ENCODE data around the gene KLHL3. TPM values are rescaled to one million over a fixed set of nuclear protein-coding genes. Genes with fewer than 3 reads are reported as not detected.

KLHL3 gene
- total RNA-seq, 1 donor from 2014 or later, result 8.9 TPM

DNA sequence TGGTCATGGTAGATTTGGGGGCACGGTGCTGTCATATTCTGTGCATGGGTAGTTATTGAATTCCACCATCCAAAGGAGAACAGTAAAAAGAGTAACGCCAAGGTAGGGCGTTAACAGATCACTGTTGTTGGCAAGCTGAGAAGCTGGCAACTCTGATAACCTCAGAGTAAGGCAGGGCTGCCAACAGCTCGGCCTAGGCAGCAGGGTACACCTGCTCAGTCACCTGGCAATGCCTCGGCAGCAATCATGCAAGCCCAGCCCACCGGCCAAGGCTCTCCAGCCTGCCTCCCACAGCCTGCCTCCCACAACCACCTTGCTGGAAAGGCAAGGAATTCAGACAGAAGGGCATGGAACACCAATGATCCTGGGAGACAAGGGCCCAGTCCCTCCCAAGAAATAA is 63.9 kb downstream of the KLHL3 start:
- peaks cover 16% of the 10 kb centered on the region for H3K36me3 Mint-ChIP-seq (ENCODE audit: low read depth, unreplicated experiment)
- Histone ChIP-seq H3K4me2 (ENCODE audit: low read length) (no peak overlapping the region), H4K20me1 (ENCODE audit: insufficient read depth, low read length) (no peaks in the 10 kb centered on the region), H3K36me3 (ENCODE audit: insufficient read depth, low read length) (no peaks in the 10 kb centered on the region), H3K27ac (ENCODE audit: low read depth, low read length) (no peak overlapping the region), H3K4me1 (ENCODE audit: insufficient read depth, low read length) (no peaks in the 10 kb centered on the region), H3K9me3 (ENCODE audit: insufficient read depth, low read depth, low read length) (no peaks in the 10 kb centered on the region), H3K27me3 (ENCODE audit: insufficient read depth, low read length) (no peaks in the 10 kb centered on the region), H2AFZ (ENCODE audit: low read depth, low read length) (no peak overlapping the region), H3K79me2 (ENCODE audit: insufficient read depth, low read length) (no peaks in the 10 kb centered on the region), H3K9ac (ENCODE audit: low read length) (no peak overlapping the region), H3K4me3 (ENCODE audit: insufficient read depth, low read depth, low read length) (no peak overlapping the region)
- DNase-seq (ENCODE audit: low read depth) (no peak), FAIRE-seq (no peak)
- peaks cover 3% of the 10 kb centered on the region for H3K9me3 Mint-ChIP-seq (ENCODE audit: unreplicated experiment)
- no peak overlapping the region for H3K27ac Mint-ChIP-seq (ENCODE audit: unreplicated experiment)
- no peak for TF ChIP-seq EZH2 (IDR thresholded peaks at IDR 0.05; ENCODE audit: insufficient read depth, low read length)
- TF ChIP-seq, protein P1, sequence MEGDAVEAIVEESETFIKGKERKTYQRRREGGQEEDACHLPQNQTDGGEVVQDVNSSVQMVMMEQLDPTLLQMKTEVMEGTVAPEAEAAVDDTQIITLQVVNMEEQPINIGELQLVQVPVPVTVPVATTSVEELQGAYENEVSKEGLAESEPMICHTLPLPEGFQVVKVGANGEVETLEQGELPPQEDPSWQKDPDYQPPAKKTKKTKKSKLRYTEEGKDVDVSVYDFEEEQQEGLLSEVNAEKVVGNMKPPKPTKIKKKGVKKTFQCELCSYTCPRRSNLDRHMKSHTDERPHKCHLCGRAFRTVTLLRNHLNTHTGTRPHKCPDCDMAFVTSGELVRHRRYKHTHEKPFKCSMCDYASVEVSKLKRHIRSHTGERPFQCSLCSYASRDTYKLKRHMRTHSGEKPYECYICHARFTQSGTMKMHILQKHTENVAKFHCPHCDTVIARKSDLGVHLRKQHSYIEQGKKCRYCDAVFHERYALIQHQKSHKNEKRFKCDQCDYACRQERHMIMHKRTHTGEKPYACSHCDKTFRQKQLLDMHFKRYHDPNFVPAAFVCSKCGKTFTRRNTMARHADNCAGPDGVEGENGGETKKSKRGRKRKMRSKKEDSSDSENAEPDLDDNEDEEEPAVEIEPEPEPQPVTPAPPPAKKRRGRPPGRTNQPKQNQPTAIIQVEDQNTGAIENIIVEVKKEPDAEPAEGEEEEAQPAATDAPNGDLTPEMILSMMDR (IDR thresholded peaks at IDR 0.05; ENCODE audit: insufficient read depth, low read depth, low read length), result no peak
- peaks cover 8% of the 10 kb centered on the region for H3K4me1 Mint-ChIP-seq (ENCODE audit: low read depth, unreplicated experiment)
- no peaks in the 10 kb centered on the region for H3K27me3 Mint-ChIP-seq (ENCODE audit: low read depth, unreplicated experiment)
- no peak overlapping the region for H3K4me3 Mint-ChIP-seq (ENCODE audit: unreplicated experiment)

DNA sequence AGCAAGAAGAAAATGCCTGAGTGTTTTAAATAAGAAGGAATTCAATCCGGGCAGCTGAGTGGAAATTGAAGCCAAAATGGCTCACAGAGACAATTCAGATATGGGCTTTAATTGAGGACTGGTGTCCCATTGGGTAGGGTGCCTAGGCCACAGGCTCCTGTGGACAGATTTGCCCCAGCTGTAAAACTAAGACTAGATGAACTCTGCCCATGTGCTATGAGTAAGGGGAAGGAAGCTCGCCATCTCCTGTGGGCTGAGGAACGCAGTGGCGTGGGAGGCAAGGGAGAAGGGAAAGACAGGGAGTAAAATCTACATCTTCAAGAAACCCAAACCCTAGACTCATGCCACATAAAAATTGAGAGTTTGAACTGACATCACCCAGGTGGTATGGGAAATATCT is 66.1 kb downstream of the KLHL3 start:
- Mint-ChIP-seq H3K9me3 (ENCODE audit: unreplicated experiment) (peaks cover 3% of the 10 kb centered on the region), H3K27me3 (ENCODE audit: low read depth, unreplicated experiment) (no peaks in the 10 kb centered on the region), H3K27ac (ENCODE audit: unreplicated experiment) (no peak overlapping the region), H3K4me1 (ENCODE audit: low read depth, unreplicated experiment) (peaks cover 13% of the 10 kb centered on the region), H3K4me3 (ENCODE audit: unreplicated experiment) (no peak overlapping the region), H3K36me3 (ENCODE audit: low read depth, unreplicated experiment) (peaks cover 16% of the 10 kb centered on the region)
- Histone ChIP-seq H3K27me3 (ENCODE audit: insufficient read depth, low read length) (no peaks in the 10 kb centered on the region), H3K9me3 (ENCODE audit: insufficient read depth, low read depth, low read length) (no peaks in the 10 kb centered on the region), H3K79me2 (ENCODE audit: insufficient read depth, low read length) (no peaks in the 10 kb centered on the region), H3K9ac (ENCODE audit: low read length) (no peak overlapping the region), H3K4me1 (ENCODE audit: insufficient read depth, low read length) (no peaks in the 10 kb centered on the region), H3K4me2 (ENCODE audit: low read length) (no peak overlapping the region), H2AFZ (ENCODE audit: low read depth, low read length) (no peak overlapping the region), H3K27ac (ENCODE audit: low read depth, low read length) (no peak overlapping the region), H4K20me1 (ENCODE audit: insufficient read depth, low read length) (no peaks in the 10 kb centered on the region), H3K36me3 (ENCODE audit: insufficient read depth, low read length) (no peaks in the 10 kb centered on the region), H3K4me3 (ENCODE audit: insufficient read depth, low read depth, low read length) (no peak overlapping the region)
- DNase-seq (ENCODE audit: low read depth) (no peak), FAIRE-seq (no peak)
- TF ChIP-seq, protein P1 (IDR thresholded peaks at IDR 0.05; ENCODE audit: insufficient read depth, low read depth, low read length), result no peak
- no peak for TF ChIP-seq EZH2 (IDR thresholded peaks at IDR 0.05; ENCODE audit: insufficient read depth, low read length)

DNA sequence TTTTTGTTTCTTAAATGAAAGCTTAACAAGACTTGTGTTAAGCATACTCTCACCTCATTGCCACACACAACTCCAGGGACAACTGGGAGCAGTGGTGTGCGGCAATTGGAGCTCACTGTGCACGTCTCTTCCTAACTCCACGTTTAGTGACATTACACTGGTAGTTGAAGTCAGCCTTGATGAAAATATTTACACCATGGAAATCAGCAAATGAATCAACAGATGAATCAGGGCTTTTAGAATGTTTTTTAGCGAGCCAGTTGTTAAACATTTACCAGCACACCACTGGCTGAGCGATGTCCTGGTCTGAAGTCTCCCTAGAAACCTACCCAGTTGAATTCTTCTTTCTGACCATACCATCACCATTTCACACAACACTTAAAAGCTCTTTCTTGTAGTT is 67.3 kb downstream of the KLHL3 start:
- Histone ChIP-seq H3K36me3 (ENCODE audit: insufficient read depth, low read length) (no peaks in the 10 kb centered on the region), H3K9me3 (ENCODE audit: insufficient read depth, low read depth, low read length) (no peaks in the 10 kb centered on the region), H3K27me3 (ENCODE audit: insufficient read depth, low read length) (no peaks in the 10 kb centered on the region), H3K27ac (ENCODE audit: low read depth, low read length) (no peak overlapping the region), H4K20me1 (ENCODE audit: insufficient read depth, low read length) (no peaks in the 10 kb centered on the region), H3K4me2 (ENCODE audit: low read length) (no peak overlapping the region), H3K79me2 (ENCODE audit: insufficient read depth, low read length) (no peaks in the 10 kb centered on the region), H3K4me1 (ENCODE audit: insufficient read depth, low read length) (no peaks in the 10 kb centered on the region), H3K4me3 (ENCODE audit: insufficient read depth, low read depth, low read length) (no peak overlapping the region), H3K9ac (ENCODE audit: low read length) (no peak overlapping the region), H2AFZ (ENCODE audit: low read depth, low read length) (no peak overlapping the region)
- FAIRE-seq (no peak), DNase-seq (ENCODE audit: low read depth) (no peak)
- H3K4me1 Mint-ChIP-seq (ENCODE audit: low read depth, unreplicated experiment), result peaks cover 13% of the 10 kb centered on the region
- no peaks in the 10 kb centered on the region for H3K27me3 Mint-ChIP-seq (ENCODE audit: low read depth, unreplicated experiment)
- no peak overlapping the region for H3K4me3 Mint-ChIP-seq (ENCODE audit: unreplicated experiment)
- H3K27ac Mint-ChIP-seq (ENCODE audit: unreplicated experiment), result no peak overlapping the region
- peaks cover 14% of the 10 kb centered on the region for H3K36me3 Mint-ChIP-seq (ENCODE audit: low read depth, unreplicated experiment)
- no peak for TF ChIP-seq EZH2 (IDR thresholded peaks at IDR 0.05; ENCODE audit: insufficient read depth, low read length)
- TF ChIP-seq, protein P1 (IDR thresholded peaks at IDR 0.05; ENCODE audit: insufficient read depth, low read depth, low read length), result no peak
- H3K9me3 Mint-ChIP-seq (ENCODE audit: unreplicated experiment), result peaks cover 3% of the 10 kb centered on the region

Data from astrocyte (in vitro differentiated cells and primary cell).